ENCODE data around the gene ALOX15B. TPM values are rescaled to one million over a fixed set of nuclear protein-coding genes. Genes with fewer than 3 reads are reported as not detected.
A peak's percentile ranks its signal among the peaks of the same experiment; 100 is the strongest.
"Not testable (repeated sequence)": the region's sequence is repeated elsewhere in the genome, so short reads cannot be mapped to it uniquely, and the experiment has no call there.

The ALOX15B gene
- total RNA-seq, 1 donor from 2014 or later, result 0.89 TPM

- peak; percentile 53 for DNase-seq
Observed at GRCh38 chr17:8041249-8041928, 2.5 kb downstream of the ALOX15B start.

- no peak for DNase-seq
Observed at GRCh38 chr17:8041979-8042378, 3.1 kb downstream of the ALOX15B start.

GRCh38 chr17:8044819-8045810 lies 6.3 kb downstream of the ALOX15B start:
- no peak for DNase-seq

- no peak for DNase-seq
Observed at GRCh38 chr17:8046306-8046928, 7.6 kb downstream of the ALOX15B start.

- no peak for DNase-seq
Observed at GRCh38 chr17:8046929-8047768, 8.3 kb downstream of the ALOX15B start.

GRCh38 chr17:8047769-8048110 lies 8.9 kb downstream of the ALOX15B start:
- no peak for DNase-seq

GRCh38 chr17:8048236-8048635 lies 9.4 kb downstream of the ALOX15B start:
- DNase-seq, result no peak

GRCh38 chr17:8048736-8049135 lies 9.9 kb downstream of the ALOX15B start:
- DNase-seq, result no peak

GRCh38 chr17:8051831-8052230 lies 13.0 kb downstream of the ALOX15B start:
- DNase-seq, result no peak

- DNase-seq, result no peak
Observed at GRCh38 chr17:8052256-8053252, 13.7 kb downstream of the ALOX15B start.

- DNase-seq, result no peak
Observed at GRCh38 chr17:8053600-8053999, 14.7 kb downstream of the ALOX15B start.

- no peak for DNase-seq
Observed at GRCh38 chr17:8055851-8056231, 17.0 kb downstream of the ALOX15B start.

GRCh38 chr17:8056232-8056975 lies 17.5 kb downstream of the ALOX15B start:
- DNase-seq, result no peak

- DNase-seq, result no peak
Observed at GRCh38 chr17:8056976-8057625, 18.2 kb downstream of the ALOX15B start.

- peak; percentile 74 for DNase-seq
Observed at GRCh38 chr17:8057691-8058114, 18.8 kb downstream of the ALOX15B start.

GRCh38 chr17:8059131-8059530 lies 20.3 kb downstream of the ALOX15B start:
- no peak for DNase-seq

GRCh38 chr17:8060274-8060673 lies 21.4 kb downstream of the ALOX15B start:
- peak; percentile 26 for DNase-seq

GRCh38 chr17:8061851-8062250 lies 23.0 kb downstream of the ALOX15B start:
- not testable (repeated sequence) for DNase-seq

- DNase-seq, result no peak
Observed at GRCh38 chr17:8062435-8062806, 23.6 kb downstream of the ALOX15B start.
